GM23338 (cell line): Measurements from ENCODE around the gene YIF1A. TPM values are rescaled to one million over a fixed set of nuclear protein-coding genes. Genes with fewer than 3 reads are reported as not detected.

Experiments used
- ATAC-seq: fragments of 200-7000 bp; cut with Tn5 transposase; 3 replicates; pipeline ENCODE4 v1.9.1; 2020
- DNase-seq: peaks from one replicate; pipeline ENCODE4 v3.0.0-alpha.2; 2015; ENCODE audit warnings: low spot score
- H2AFZ ChIP-seq: fragments of 200-600 bp; sonication (generic); 2 replicates; pipeline ENCODE4 v1.8.0; 2016; ENCODE audit warnings: antibody characterized with exemption, mild to moderate bottlenecking, moderate library complexity
- H3F3A ChIP-seq: fragments of 200-600 bp; sonication (generic); replicated peaks from 2 replicates; pipeline ENCODE4 v1.8.0; 2017; ENCODE audit warnings: antibody characterized with exemption, mixed run types, low read depth
- H3K27ac ChIP-seq: fragments of 200-600 bp; sonication (generic); 2 replicates; pipeline ENCODE4 v1.6.1; 2016; ENCODE audit warnings: low read depth
- H3K27me3 ChIP-seq: fragments of 200-600 bp; sonication (generic); 2 replicates; pipeline ENCODE4 v1.8.0; 2016; ENCODE audit warnings: mild to moderate bottlenecking, mixed run types, moderate library complexity; ENCODE audit not compliant: insufficient read depth
- H3K36me3 ChIP-seq: fragments of 200-600 bp; sonication (generic); 2 replicates; pipeline ENCODE4 v1.8.0; 2016; ENCODE audit warnings: mild to moderate bottlenecking; ENCODE audit not compliant: insufficient read depth
- H3K4me1 ChIP-seq: fragments of 200-600 bp; sonication (generic); 2 replicates; pipeline ENCODE4 v1.8.0; 2016; ENCODE audit warnings: mild to moderate bottlenecking, moderate library complexity; ENCODE audit not compliant: insufficient read depth
- H3K4me2 ChIP-seq: fragments of 200-600 bp; sonication (generic); 2 replicates; pipeline ENCODE4 v1.7.1; 2017; ENCODE audit warnings: mixed run types
- H3K4me3 ChIP-seq: fragments of 200-600 bp; sonication (generic); 2 replicates; pipeline ENCODE4 v1.6.1; 2016; ENCODE audit warnings: mixed run types
- H3K79me2 ChIP-seq: fragments of 200-600 bp; sonication (generic); replicated peaks from 2 replicates; pipeline ENCODE4 v1.8.0; 2017; ENCODE audit warnings: mild to moderate bottlenecking; ENCODE audit not compliant: insufficient read depth
- H3K9me2 ChIP-seq: fragments of 200-600 bp; sonication (generic); 2 replicates; pipeline ENCODE4 v1.8.0; 2017; ENCODE audit not compliant: insufficient read depth
- H4K20me1 ChIP-seq: fragments of 200-600 bp; sonication (generic); replicated peaks from 2 replicates; pipeline ENCODE4 v1.8.0; 2017; ENCODE audit warnings: mild to moderate bottlenecking; ENCODE audit not compliant: insufficient read depth
- H3K27ac Mint-ChIP-seq: 2 replicates; pipeline ENCODE4 v1.8.0; 2020; ENCODE audit warnings: inconsistent platforms, mild to moderate bottlenecking, moderate library complexity, mixed read lengths
- H3K27me3 Mint-ChIP-seq: 3 replicates; pipeline ENCODE4 v1.8.0; 2022; ENCODE audit warnings: low read depth, mild to moderate bottlenecking, moderate library complexity, mixed read lengths, inconsistent platforms; ENCODE audit not compliant: insufficient read depth, poor library complexity
- H3K36me3 Mint-ChIP-seq: 3 replicates; pipeline ENCODE4 v1.8.0; 2021; ENCODE audit warnings: low read depth, mild to moderate bottlenecking, inconsistent platforms, moderate library complexity, mixed read lengths
- H3K4me1 Mint-ChIP-seq: 3 replicates; pipeline ENCODE4 v1.8.0; 2020; ENCODE audit warnings: mild to moderate bottlenecking, inconsistent platforms, mixed read lengths
- H3K4me3 Mint-ChIP-seq: 3 replicates; pipeline ENCODE4 v1.8.0; 2021; ENCODE audit warnings: moderate library complexity, mild to moderate bottlenecking, inconsistent platforms, mixed read lengths
- H3K9me3 Mint-ChIP-seq: 3 replicates; pipeline ENCODE4 v1.8.0; 2020; ENCODE audit warnings: moderate library complexity, mild to moderate bottlenecking, inconsistent platforms, mixed read lengths
- ETS1 ChIP-seq: IDR thresholded peaks from 2 replicates; pipeline ENCODE4 v1.6.1; 2016; ENCODE audit warnings: antibody characterized with exemption
- EZH2 ChIP-seq: fragments of 200-600 bp; sonication (generic); IDR thresholded peaks from one replicate; pipeline ENCODE4 v1.8.0; 2017; ENCODE audit warnings: antibody characterized with exemption, mild to moderate bottlenecking, low read depth; ENCODE audit not compliant: unreplicated experiment
- NANOG ChIP-seq: IDR thresholded peaks from 2 replicates; pipeline ENCODE4 v1.6.1; 2016; ENCODE audit warnings: antibody characterized with exemption, borderline replicate concordance
- POLR2AphosphoS5 ChIP-seq: IDR thresholded peaks from 2 replicates; pipeline ENCODE4 v1.6.1; 2016; ENCODE audit warnings: antibody characterized with exemption, low read depth
- polyA plus RNA-seq: library from polyadenylated mRNA; unstranded; fragments of >200 nt; fragmentation: Nextera tagmentation; extraction: Ambion mirVana; gene quantifications from 2 replicates; pipeline ENCODE4 v1.2.1, GENCODE V29; 2016
- total RNA-seq: library from RNA; depleted of rRNA; stranded (reverse); fragments of >200 nt; shearing (Covaris generic); gene quantifications from 2 replicates; pipeline ENCODE4 v1.2.3, GENCODE V29; 2014
- TF ChIP-seq, protein P1 (sequence below): fragments of 250-450 bp; sonication (Bioruptor Pico); IDR thresholded peaks from 2 replicates; pipeline ENCODE4 v1.5.0; 2020; ENCODE audit warnings: mild to moderate bottlenecking, moderate library complexity
- TF ChIP-seq, protein P2 (sequence below): IDR thresholded peaks from one replicate; pipeline ENCODE4 v1.6.1; 2018; ENCODE audit warnings: antibody characterized with exemption; ENCODE audit not compliant: unreplicated experiment

Gene YIF1A
- total and polyA plus RNA-seq, 2 experiments from 2014 or later: 75.6 to 87.0 TPM

DNA sequence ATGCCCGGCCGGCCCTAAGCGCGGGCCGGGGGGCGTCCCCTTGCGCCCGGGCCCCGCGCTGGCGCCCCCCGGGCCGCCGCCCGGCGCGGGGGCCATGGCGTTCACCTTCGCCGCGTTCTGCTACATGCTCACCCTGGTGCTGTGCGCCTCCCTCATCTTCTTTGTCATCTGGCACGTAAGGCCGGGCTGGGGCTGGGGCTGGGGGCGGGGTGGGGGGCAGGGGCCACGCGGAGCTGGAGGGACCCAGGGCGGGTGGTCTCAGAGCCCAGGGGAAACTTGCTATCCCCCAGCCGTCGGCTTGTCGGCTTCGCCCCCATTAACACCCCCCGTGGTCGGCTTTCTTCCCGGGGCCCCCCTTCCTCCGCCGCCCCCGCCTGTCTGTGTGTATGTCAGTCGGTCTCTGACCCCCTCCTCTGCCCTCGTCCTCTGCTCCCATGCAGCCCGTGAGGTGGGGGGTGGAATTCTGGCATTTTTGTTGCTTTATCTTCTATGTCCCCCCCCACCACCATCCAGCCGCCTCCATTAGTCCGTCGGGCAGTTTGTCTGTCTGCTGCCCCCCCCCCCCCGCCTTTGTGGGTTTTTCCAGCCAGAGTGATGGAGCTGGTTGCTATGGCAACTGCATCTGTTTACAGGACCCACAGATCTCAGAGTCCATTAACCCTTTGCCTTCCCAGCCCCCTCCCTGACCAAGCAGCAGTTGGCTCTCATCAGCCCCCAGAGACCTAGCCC, 10.4 kb downstream of the YIF1A start:
- Mint-ChIP-seq H3K36me3 (peaks cover 8% of the 10 kb centered on the region), H3K27me3 (peaks cover 26% of the 10 kb centered on the region), H3K4me1 (peaks cover 32% of the 10 kb centered on the region), H3K27ac (no peak overlapping the region), H3K4me3 (peak overlapping the region; percentile 73), H3K9me3 (no peaks in the 10 kb centered on the region)
- Histone ChIP-seq H3K4me3 (peak overlapping the region; percentile 53), H3F3A (0 out of 2 replicates have a peak, but pooled peaks cover 11% of the 10 kb centered on the region), H3K79me2 (no peaks in the 10 kb centered on the region), H3K27me3 (no peaks in the 10 kb centered on the region), H4K20me1 (no peaks in the 10 kb centered on the region; the same call in 1 of the 2 replicates), H3K9me2 (no peaks in the 10 kb centered on the region), H3K4me2 (peak overlapping the region; percentile 86), H3K4me1 (peaks cover 9% of the 10 kb centered on the region), H3K36me3 (no peaks in the 10 kb centered on the region), H3K27ac (no peak overlapping the region), H2AFZ (no peak overlapping the region)
- no peak for ATAC-seq
- TF ChIP-seq EZH2 (no peak), NANOG (no peak), POLR2AphosphoS5 (no peak), ETS1 (no peak)
- TF ChIP-seq, protein P1, sequence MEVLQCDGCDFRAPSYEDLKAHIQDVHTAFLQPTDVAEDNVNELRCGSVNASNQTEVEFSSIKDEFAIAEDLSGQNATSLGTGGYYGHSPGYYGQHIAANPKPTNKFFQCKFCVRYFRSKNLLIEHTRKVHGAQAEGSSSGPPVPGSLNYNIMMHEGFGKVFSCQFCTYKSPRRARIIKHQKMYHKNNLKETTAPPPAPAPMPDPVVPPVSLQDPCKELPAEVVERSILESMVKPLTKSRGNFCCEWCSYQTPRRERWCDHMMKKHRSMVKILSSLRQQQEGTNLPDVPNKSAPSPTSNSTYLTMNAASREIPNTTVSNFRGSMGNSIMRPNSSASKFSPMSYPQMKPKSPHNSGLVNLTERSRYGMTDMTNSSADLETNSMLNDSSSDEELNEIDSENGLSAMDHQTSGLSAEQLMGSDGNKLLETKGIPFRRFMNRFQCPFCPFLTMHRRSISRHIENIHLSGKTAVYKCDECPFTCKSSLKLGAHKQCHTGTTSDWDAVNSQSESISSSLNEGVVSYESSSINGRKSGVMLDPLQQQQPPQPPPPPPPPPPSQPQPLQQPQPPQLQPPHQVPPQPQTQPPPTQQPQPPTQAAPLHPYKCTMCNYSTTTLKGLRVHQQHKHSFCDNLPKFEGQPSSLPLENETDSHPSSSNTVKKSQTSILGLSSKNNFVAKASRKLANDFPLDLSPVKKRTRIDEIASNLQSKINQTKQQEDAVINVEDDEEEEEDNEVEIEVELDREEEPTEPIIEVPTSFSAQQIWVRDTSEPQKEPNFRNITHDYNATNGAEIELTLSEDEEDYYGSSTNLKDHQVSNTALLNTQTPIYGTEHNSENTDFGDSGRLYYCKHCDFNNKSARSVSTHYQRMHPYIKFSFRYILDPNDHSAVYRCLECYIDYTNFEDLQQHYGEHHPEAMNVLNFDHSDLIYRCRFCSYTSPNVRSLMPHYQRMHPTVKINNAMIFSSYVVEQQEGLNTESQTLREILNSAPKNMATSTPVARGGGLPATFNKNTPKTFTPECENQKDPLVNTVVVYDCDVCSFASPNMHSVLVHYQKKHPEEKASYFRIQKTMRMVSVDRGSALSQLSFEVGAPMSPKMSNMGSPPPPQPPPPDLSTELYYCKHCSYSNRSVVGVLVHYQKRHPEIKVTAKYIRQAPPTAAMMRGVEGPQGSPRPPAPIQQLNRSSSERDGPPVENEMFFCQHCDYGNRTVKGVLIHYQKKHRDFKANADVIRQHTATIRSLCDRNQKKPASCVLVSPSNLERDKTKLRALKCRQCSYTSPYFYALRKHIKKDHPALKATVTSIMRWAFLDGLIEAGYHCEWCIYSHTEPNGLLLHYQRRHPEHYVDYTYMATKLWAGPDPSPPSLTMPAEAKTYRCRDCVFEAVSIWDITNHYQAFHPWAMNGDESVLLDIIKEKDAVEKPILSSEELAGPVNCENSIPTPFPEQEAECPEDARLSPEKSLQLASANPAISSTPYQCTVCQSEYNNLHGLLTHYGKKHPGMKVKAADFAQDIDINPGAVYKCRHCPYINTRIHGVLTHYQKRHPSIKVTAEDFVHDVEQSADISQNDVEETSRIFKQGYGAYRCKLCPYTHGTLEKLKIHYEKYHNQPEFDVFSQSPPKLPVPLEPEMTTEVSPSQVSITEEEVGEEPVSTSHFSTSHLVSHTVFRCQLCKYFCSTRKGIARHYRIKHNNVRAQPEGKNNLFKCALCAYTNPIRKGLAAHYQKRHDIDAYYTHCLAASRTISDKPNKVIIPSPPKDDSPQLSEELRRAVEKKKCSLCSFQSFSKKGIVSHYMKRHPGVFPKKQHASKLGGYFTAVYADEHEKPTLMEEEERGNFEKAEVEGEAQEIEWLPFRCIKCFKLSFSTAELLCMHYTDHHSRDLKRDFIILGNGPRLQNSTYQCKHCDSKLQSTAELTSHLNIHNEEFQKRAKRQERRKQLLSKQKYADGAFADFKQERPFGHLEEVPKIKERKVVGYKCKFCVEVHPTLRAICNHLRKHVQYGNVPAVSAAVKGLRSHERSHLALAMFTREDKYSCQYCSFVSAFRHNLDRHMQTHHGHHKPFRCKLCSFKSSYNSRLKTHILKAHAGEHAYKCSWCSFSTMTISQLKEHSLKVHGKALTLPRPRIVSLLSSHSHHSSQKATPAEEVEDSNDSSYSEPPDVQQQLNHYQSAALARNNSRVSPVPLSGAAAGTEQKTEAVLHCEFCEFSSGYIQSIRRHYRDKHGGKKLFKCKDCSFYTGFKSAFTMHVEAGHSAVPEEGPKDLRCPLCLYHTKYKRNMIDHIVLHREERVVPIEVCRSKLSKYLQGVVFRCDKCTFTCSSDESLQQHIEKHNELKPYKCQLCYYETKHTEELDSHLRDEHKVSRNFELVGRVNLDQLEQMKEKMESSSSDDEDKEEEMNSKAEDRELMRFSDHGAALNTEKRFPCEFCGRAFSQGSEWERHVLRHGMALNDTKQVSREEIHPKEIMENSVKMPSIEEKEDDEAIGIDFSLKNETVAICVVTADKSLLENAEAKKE (CRISPR knock-in tag): no peak
- TF ChIP-seq, protein P2, sequence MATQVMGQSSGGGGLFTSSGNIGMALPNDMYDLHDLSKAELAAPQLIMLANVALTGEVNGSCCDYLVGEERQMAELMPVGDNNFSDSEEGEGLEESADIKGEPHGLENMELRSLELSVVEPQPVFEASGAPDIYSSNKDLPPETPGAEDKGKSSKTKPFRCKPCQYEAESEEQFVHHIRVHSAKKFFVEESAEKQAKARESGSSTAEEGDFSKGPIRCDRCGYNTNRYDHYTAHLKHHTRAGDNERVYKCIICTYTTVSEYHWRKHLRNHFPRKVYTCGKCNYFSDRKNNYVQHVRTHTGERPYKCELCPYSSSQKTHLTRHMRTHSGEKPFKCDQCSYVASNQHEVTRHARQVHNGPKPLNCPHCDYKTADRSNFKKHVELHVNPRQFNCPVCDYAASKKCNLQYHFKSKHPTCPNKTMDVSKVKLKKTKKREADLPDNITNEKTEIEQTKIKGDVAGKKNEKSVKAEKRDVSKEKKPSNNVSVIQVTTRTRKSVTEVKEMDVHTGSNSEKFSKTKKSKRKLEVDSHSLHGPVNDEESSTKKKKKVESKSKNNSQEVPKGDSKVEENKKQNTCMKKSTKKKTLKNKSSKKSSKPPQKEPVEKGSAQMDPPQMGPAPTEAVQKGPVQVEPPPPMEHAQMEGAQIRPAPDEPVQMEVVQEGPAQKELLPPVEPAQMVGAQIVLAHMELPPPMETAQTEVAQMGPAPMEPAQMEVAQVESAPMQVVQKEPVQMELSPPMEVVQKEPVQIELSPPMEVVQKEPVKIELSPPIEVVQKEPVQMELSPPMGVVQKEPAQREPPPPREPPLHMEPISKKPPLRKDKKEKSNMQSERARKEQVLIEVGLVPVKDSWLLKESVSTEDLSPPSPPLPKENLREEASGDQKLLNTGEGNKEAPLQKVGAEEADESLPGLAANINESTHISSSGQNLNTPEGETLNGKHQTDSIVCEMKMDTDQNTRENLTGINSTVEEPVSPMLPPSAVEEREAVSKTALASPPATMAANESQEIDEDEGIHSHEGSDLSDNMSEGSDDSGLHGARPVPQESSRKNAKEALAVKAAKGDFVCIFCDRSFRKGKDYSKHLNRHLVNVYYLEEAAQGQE: no peak
- peak; percentile 76 for DNase-seq
